D721Med (cell line): ENCODE results near the gene SRSF7.

ENCODE experiments used
- DNase-seq: peaks from one replicate; pipeline ENCODE4 v3.0.0; 2011; ENCODE audit warnings: low spot score; ENCODE audit not compliant: insufficient read length
- FAIRE-seq: peaks from 2 replicates; lab custom pipeline; 2011; peaks lifted over from hg19 to GRCh38; lab: Jason Lieb, UNC
- CTCF ChIP-seq: IDR thresholded peaks from 2 replicates; pipeline ENCODE4 v1.5.1; 2012; ENCODE audit warnings: mild to moderate bottlenecking, control low read depth; ENCODE audit not compliant: insufficient read depth; ENCODE audit errors: missing control alignments

Gene SRSF7

GRCh38 chr2:38733300-38733971 is 17.7 kb downstream of the SRSF7 start:
- FAIRE-seq (no peak), DNase-seq (no peak)
- no peak for TF ChIP-seq CTCF

GRCh38 chr2:38731684-38732221 is 19.4 kb downstream of the SRSF7 start:
- TF ChIP-seq CTCF, result no peak
- no peak for DNase-seq
- no peak for FAIRE-seq

- TF ChIP-seq CTCF, result no peak
- DNase-seq (no peak), FAIRE-seq (no peak)
These were observed 20.1 kb downstream of the SRSF7 start for GRCh38 chr2:38731090-38731489.

DNA sequence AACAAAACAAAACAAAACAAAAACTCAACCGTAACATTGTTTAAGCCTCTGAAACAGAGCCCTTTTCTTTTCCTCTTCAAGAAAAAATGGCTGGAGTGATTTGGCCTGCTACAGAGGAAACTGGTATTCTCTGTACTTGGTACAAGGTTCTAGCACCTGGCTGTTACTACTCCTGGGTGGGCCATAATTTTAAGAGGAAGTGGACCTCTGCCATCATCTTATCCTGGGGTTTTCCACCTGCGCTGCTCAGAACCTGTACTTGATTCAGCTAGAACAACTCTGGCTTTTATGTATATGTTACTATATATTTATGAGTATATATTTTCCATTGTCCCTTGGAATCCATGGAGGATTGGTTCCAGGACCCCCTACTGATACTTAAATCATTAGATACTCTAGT is 22.5 kb downstream of the SRSF7 start:
- DNase-seq, result no peak
- TF ChIP-seq CTCF, result no peak
- FAIRE-seq, result no peak

DNA sequence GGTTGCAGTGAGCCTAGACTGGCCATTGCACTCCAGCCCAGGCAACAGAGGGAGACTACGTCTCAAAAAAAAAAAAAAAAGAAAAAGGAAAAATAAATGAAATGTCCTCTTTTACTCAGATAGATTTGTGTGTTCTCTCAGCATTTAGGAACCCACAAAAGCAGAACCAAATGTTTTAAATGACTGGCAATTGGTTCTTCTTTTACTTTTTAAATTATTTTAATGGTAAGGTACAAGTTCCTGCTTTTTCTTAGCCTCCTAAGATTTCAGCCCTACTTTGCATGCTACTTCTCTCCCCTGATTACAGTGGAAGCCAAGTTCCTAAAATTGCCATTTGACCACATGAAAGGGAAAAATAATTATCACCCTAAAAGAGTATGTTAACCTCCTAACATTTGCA is 23.5 kb downstream of the SRSF7 start:
- DNase-seq, result no peak
- TF ChIP-seq CTCF, result no peak
- FAIRE-seq, result no peak

DNA sequence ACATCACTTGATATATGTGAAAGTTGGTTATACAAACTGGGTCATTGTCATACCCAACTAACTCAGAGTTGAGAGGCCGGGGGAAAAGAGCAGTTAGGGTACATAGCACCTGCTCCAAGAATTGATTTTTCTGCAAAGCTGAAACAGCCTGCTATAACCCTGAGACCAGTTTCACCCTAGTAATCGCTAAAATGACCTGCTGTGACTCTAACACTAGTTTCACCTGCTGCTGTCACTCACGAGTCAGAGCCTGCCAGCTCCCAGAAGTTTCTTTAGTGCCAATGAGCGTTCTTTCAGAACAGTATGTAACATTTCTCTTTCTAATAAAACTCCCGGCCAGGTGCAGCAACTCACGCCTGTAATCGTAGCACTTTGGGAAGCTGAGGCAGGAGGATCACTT is 28.0 kb downstream of the SRSF7 start:
- TF ChIP-seq CTCF, result no peak
- no peak for DNase-seq

More for the DNA sequence above, 28.0 kb downstream of the SRSF7 start:
- no peak for FAIRE-seq
